ENCODE measurements around the gene ZBTB43.

ZBTB43 gene

DNA sequence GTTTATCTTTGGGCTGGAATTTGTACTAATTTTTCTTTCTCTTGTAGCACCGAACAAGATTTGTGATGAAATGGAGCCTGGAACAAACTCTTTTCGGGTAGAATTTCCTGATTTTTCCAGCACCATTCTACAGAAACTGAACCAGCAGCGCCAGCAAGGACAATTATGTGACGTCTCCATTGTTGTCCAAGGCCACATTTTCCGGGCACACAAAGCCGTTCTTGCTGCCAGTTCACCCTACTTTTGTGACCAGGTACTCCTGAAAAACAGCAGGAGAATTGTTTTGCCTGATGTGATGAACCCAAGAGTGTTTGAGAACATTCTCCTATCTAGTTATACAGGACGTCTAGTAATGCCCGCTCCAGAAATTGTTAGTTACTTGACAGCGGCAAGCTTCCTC is 27.6 kb downstream of the ZBTB43 start:
- DNase-seq: no peak

DNA sequence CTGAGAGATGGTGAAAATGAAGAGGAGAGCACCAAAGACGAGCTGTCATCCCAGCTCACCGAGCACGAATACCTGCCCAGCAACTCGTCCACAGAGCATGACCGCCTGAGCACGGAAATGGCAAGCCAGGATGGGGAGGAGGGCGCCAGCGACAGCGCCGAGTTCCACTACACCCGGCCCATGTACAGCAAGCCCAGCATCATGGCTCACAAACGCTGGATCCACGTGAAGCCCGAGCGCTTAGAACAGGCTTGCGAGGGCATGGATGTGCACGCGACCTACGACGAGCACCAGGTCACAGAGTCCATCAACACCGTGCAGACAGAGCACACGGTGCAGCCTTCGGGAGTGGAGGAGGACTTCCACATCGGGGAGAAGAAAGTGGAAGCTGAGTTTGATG is 28.2 kb downstream of the ZBTB43 start:
- no peak for DNase-seq

- DNase-seq: no peak
Measured at GRCh38 chr9:126833710-126834345, 29.0 kb downstream of the ZBTB43 start.

GRCh38 chr9:126834672-126835071 is 29.8 kb downstream of the ZBTB43 start:
- no peak for DNase-seq

DNA sequence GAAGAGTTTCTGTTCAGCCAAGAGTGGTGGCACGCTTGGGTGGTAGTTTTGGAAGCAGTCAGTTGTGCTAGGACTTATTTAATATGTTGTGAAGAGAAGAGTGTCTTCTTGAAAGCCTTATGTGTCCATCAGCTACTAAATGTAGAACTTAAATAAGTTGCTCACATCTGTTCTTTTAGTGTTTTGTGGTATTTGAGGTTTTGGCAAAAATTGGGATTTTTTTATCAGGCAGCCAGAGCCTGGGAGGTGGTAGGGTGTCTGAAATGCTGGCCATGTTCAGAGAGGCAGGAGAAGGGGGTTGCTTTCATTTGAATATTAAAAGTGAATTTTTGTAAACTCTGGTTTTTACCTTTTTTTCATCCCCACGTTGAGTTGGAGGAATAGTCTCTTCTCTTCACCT is 31.4 kb downstream of the ZBTB43 start:
- DNase-seq: no peak

- DNase-seq: no peak
Measured at GRCh38 chr9:126838055-126838811, 33.4 kb downstream of the ZBTB43 start.

GRCh38 chr9:126838895-126839294 is 34.1 kb downstream of the ZBTB43 start:
- no peak for DNase-seq

DNA sequence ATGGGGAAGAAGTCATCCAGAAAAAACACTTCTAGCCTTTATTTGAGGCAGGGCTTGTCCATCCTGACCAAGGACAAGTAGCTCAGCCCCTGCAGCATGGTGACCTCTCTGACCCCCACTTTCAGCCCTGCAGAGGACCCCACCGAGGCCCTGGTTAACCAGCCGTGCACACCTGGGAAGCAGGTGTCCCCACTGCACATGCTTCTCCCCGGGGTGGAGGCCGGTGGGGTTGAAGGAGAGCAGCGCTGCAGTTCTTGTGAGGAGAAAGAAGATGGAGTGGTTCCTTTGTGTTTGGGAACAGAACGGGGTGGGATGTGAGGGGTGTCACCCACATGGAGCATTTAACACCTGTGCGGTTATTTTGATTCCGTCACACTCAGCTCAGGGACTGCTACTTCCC is 34.5 kb downstream of the ZBTB43 start:
- DNase-seq: no peak

- no peak for DNase-seq
Measured at GRCh38 chr9:126842220-126842842, 37.5 kb downstream of the ZBTB43 start.

GRCh38 chr9:126842977-126843799 is 38.3 kb downstream of the ZBTB43 start:
- no peak for DNase-seq

DNA sequence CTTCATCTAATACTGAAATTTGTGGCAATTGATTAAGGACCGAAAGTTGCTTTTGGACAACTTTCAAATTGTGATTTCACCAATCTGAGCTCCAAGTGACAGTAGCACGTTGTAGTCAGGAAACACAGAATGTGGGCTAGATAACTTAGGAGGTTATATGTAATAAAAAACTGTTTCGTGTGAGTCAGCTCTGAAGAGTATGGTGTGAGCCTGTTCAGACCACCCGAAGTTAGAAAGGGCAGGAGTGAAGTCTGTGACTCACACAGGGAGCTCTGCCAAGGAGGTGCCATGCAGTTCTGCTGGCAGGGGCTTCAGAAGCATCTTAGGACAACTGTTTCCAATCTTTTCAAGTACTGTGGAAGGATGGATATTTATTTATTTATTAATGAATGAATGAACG is 39.2 kb downstream of the ZBTB43 start:
- no peak for DNase-seq

DNA sequence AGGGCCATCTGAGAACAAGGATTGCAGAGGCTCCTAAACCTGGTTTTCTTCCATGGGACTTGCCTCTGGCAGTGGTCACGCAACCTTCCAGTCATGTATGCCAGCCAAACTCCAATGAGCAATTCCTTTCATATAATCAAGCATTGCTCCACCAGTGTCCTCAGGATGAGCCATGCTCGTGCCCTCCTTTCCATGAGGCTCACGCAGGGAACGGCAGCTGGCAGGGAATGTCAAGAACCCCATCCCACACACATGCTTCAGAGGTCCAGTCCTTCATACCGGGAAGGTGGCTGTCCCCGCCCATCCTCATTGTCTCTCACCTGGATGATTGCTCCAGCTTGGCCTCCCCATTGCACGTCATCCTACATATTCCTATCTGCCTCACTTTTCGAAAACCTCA is 42.2 kb downstream of the ZBTB43 start:
- DNase-seq: no peak

GRCh38 chr9:126849591-126850225 is 44.9 kb downstream of the ZBTB43 start:
- DNase-seq: no peak

- no peak for DNase-seq
Measured at GRCh38 chr9:126851286-126851880, 46.5 kb downstream of the ZBTB43 start.

DNA sequence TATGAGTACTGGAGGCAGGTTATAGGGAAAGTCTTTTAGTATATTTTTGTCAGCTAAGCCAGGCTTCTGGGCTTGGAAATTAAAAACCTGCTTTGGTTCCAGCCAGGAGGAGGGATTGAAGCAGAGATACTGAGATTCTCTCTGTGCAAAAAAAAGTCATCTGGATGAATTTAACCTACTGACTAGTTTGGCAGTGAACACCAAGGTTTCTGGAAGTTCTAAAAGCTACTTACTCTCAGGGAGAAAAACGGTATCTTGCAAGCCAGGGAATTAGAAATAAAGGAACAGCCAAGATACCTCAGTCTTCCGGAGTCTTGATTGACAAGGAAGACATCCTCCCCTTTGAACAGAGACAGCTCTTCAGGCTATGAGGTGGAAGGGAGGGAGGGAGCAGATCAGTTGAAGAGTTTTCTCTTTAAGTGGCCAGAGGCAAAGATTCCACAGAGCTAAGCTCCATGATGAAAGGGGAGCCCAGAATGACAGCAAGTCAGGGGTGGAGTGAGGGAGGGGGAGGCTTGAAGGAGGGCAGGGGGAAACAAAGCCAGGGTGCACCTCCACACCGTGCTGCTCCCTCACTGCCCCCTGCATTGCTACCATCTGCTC is 47.3 kb downstream of the ZBTB43 start:
- DNase-seq: no peak

- no peak for DNase-seq
Measured at GRCh38 chr9:126853667-126854066, 48.8 kb downstream of the ZBTB43 start.

DNA sequence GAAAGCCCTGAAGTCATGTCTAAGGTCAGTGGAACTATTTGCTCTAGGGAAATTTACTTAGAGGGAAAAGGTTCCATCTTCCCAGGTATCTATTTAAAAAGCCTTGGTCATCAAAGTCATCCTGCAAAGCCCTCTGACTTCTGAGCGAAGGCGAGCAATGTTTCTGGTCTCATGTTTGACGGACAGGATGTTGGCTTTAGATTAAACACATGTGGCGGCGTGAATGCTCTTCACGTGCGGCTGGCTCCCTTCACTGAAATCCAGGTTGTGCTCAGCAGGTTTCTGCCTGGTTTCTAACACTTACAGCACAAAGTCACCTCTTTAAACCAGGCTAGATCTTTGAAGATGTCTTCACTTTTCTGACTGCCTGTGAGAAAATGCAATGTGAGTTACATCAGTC is 49.9 kb downstream of the ZBTB43 start:
- no peak for DNase-seq

GRCh38 chr9:126856326-126856877 is 51.6 kb downstream of the ZBTB43 start:
- DNase-seq: no peak

GRCh38 chr9:126857261-126857960 is 52.6 kb downstream of the ZBTB43 start:
- DNase-seq: no peak

- DNase-seq: no peak
Measured at GRCh38 chr9:126859111-126859510, 54.3 kb downstream of the ZBTB43 start.
